Cerebellar cortex (tissue), 1 donor: Measurements from ENCODE around the gene TOR1B.
"Not testable (repeated sequence)": the region's sequence is repeated elsewhere in the genome, so short reads cannot be mapped to it uniquely, and the experiment has no call there.

Source experiments
- DNase-seq: peaks from one replicate; pipeline ENCODE4 v3.0.0-alpha.2; 2015; ENCODE audit warnings: low spot score

Gene TOR1B, protein sequence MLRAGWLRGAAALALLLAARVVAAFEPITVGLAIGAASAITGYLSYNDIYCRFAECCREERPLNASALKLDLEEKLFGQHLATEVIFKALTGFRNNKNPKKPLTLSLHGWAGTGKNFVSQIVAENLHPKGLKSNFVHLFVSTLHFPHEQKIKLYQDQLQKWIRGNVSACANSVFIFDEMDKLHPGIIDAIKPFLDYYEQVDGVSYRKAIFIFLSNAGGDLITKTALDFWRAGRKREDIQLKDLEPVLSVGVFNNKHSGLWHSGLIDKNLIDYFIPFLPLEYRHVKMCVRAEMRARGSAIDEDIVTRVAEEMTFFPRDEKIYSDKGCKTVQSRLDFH

GRCh38 chr9:129802833-129803675 is at the start of gene TOR1B:
Gene TOR1B, plus strand, starts transcription at chr9:129803184. Its CDS starts 29 bp downstream, at chr9:129803213.
- DNase-seq, result peak; percentile 96

- no peak for DNase-seq
Measured at GRCh38 chr9:129755151-129755550, 47.8 kb upstream of the TOR1B start.

GRCh38 chr9:129756191-129756590 is 46.8 kb upstream of the TOR1B start:
- DNase-seq, result no peak

DNA sequence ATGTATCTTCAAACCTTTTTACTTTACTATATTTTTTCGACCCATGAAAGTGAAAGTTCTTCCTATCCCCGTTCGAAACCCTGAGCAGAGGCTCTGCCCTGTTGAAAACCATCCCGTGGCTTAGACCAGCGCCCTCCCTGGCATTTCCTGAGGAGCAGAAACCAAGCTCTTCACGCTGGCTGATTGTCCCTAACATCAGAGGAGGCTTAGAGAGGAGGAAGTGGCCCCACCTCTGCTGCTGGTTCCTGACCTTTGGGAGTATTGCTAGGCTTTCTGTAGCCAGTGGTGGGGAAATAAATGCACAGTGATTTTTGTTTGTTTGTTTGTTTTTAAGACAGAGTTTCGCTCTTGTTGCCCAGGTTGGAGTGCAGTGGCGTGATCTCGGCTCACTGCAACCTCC is 45.9 kb upstream of the TOR1B start:
- DNase-seq, result no peak

- no peak for DNase-seq
Measured at GRCh38 chr9:129759319-129759718, 43.7 kb upstream of the TOR1B start.

DNA sequence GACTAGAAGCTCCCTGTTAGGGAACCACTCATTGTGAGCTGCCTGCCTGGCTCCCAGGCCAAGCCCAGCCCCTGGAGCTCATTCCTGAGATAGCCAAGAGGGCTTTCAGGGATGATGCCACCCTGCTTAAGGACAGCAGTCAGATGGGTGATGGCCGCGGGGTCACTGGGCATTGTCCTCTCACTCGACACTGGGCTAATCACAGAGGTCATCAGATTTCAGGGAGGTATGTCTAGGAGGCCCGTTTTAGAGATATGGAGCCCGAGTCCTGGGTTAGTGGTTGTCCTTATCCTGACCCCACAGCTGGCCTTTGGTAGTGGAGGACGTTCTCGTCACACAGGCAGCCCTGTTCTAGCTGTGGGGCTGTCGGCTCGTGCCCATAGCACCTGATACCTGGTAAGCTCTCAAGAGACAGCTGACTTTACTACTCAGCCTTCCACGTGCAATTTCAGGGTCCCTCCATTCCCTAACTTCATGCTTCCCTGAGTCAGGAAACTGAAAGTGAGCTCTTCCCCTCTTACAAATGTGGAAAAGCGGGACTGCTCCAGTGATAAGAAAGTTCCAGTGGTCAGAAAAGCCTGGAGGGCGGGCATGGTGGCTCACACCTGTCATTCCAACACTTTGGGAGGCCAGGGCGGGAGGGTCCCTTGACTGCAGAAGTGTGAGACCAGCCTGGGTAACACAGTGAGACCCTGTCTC is 43.0 kb upstream of the TOR1B start:
- DNase-seq, result no peak

GRCh38 chr9:129760784-129761183 is 42.2 kb upstream of the TOR1B start:
- DNase-seq, result not testable (repeated sequence)

DNA sequence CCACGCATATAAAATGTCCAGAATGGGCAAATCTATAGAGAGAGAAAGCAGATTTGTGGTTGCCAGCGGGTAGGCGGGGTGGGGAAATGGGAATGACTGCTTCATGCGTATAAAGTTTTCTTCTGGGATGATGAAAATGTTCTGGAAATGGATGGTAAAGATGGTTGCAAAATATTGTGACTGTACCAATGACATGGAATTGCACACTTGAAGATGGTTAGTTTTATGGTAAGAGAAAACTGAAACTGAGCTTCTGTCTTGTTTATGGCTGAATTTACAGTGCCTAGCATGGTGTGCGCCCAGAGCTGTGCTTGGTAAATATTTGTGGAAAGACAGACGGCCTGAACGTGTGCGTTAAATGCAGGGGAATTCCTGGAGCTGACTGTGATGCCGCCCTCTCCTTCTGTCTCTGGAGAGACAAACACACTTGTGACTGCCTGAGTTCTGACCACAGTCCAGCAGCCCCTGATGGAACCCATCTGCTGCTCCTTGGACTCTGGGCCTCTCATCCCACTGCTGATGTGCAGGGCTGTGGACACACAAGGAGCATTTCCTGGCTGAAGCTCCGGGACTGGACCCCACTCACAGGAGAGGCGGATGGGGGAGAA is 41.6 kb upstream of the TOR1B start:
- peak; percentile 18 for DNase-seq

DNA sequence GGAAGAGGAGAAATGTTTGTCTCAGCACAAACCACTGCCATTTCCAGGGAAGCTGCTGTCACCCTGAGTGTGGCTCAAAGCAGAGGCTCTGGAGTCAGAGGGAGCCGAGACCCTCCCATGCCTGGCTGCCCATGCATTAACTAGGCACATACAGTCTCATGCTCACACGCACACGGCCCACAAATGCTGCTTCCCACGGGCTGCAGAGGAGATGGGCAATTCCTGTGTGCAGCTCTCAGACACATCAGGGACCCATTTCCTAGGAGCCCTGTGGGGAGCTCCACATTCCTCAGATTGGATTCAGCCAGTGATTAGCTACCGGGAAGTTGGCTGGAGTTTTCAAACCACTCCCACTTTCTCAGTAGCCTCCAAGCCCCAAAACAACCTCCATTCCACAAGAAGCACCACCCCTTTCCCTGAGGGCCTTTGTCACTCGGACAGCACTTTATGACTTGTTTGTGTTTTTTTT is 41.0 kb upstream of the TOR1B start:
- DNase-seq, result no peak

- not testable (repeated sequence) for DNase-seq
Measured at GRCh38 chr9:129762370-129762984, 40.5 kb upstream of the TOR1B start.

- no peak for DNase-seq
Measured at GRCh38 chr9:129762985-129763926, 39.7 kb upstream of the TOR1B start.

- DNase-seq, result no peak
Measured at GRCh38 chr9:129765764-129766317, 37.1 kb upstream of the TOR1B start.

- no peak for DNase-seq
Measured at GRCh38 chr9:129768486-129768885, 34.5 kb upstream of the TOR1B start.

DNA sequence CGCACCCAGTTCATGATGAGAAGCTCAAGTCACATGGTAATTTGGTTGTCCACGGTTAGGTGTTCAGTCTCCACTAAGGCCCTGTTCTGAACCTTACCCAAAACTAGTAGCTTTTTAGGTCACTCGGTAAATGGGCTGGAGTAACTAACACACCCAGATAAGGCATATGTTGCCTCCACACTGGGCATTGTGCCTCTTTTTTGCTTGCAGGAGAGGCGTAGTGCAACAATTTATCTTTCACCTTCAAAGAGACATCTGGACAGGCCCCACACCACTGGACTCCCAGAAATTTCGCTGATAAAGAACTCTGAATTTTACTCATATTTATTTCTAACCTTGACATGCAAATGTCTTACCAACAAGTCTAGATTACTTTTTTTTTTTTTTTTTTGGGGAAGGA is 33.3 kb upstream of the TOR1B start:
- no peak for DNase-seq

DNA sequence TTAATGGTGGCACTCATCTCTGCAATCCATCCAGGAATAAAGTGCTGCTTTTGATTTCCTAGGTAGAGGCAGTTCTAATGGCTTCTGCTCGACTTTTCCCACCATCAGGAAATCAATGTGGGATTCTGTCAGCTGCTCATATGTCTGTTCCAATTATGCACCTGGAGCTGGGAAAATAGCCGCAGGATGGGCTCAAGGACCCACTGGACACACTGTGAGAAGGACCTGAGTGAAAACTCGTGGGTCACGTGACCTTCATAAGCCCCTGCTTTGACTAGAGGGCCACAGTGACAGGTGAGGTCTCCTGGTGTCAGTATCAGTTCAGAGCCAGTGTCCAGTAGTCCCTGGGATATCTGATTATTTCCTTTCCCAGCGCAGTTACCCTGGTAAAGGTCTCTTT is 32.2 kb upstream of the TOR1B start:
- DNase-seq, result no peak

DNA sequence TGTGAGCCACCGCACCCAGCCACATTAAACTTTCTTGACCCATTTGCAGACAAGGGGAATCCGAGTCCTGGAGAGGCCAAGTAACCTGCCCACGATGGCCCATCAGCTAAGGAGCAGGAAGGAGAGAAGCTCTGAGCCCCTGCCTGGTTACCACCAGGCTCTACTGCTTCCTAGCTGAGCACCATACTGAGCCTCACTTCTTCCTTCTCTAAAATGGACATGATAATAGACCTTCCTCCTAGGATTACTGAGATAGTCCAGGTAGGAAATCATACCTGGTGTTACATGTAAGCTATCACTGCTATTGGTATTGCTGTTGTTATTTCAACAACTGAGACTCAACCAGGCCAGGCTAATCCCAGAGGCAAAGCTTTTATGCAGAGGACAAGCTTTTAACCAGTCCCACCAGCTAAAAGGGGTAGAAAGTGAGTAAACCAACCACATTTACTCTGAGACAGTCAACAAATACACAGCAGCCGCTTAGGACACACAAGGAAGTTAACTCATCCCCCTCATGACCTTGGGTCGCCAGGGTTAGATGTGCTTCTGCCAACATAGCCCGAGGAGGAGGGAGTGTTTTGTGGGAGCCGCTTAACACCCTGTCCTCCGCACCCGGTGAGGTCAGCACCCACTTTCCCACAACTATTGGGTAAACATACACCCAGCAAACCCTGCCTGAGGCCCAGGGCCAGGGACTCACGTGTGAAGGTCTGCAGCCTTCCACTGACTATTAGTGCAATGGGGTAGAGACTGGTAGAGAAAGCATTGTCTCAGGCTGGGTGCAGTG is 29.5 kb upstream of the TOR1B start:
- DNase-seq, result no peak

DNA sequence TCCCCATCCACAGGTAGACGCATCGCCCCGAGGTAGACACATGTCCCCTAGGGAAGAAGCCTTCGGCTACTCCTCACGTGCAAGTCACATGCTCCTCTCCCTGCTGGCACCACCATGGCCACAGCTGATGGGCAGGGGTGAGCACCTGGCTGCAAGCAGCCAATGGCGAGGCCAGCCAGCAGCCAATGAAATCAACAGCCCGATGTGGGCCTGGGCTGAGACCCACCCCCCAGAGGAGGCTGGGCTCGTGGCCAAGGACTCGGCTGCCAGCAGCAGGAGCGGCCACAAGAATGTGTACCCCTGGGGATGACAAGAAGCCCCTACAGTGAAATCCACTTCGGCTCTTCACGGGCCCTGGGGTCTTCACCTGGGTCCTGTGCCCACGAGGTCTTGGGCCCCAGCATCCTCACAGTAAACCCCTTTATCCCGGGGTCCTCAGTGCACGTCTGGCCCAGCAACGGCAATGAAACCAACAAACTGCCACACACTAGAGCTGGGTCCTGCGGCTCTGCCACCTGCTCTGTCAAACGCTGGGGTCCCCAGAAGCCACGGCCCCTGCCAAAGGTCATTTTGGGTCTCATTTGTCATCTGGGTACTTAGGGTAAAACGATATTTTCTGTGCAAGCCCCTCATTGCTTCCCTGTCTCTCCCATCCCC is 28.1 kb upstream of the TOR1B start:
- DNase-seq, result no peak

DNA sequence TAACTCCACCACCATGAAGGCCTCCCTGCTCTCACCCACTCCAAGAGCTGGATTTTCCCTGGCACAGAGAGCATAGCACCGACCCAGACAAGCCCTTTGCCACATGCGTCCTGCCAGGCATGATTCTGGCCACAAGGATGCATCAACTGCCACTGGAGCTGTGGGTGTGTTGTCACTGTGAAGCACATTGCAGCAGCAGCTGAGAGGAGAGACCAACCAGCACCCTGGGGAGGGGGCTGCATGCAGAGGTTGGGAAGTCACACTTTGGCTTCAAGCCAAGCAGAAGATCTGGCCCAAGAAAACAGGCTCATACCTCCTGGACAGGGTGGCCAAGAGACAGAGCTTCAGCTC is 27.6 kb upstream of the TOR1B start:
- no peak for DNase-seq

- DNase-seq, result not testable (repeated sequence)
Measured at GRCh38 chr9:129776096-129776495, 26.9 kb upstream of the TOR1B start.
